ENCODE results near the gene MAPK8IP3. TPM values are rescaled to one million over a fixed set of nuclear protein-coding genes. Genes with fewer than 3 reads are reported as not detected.

The MAPK8IP3 gene
- polyA plus RNA-seq, 3 donors: 1.1 to 185 (median 2.1) TPM

DNA sequence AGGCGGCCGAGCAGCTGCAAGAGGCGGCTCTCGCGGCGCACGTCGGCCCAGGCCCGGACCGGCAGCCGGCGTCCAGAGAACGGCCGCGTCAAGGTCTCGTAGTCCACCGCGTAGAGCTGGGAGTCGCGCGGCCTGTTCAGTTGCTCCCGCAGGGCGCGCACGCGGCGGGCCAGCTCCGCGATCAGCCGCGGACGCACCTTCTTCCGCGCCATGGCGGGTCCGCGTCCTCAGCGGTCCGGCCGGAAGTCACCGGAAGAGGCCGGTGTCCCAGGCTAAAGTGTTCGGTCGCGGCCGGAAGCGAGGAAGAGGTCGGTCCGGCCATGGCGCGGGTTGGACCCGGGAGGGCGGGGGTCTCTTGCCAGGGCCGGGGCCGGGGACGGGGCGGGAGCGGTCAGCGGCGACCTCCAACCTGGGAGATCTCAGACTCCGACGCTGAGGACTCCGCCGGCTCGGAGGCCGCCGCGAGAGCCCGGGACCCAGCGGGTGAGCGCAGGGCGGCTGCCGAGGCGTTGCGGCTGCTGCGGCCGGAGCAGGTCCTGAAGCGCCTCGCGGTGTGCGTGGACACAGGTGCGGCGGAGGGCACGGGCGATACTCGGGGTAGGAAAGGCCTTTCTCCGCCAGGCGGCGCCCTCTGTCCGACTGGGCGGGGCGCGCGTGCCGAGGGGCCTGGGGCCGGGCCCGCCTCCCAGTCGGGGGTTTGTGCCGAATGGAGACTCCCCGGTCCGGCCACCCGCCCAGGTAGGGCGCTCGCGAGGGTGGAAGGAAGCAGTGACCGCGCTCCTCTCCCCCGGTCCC lies 67.1 kb downstream of the MAPK8IP3 start, which contains the start of gene MRPS34:
Gene MRPS34 (minus strand): TSS at position 227 of the 795 bp plus-strand sequence. CDS start 15 bp downstream, at position 212.
- Mint-ChIP-seq H3K27ac (peak within 1 kb of the TSS; percentile 59 to 92 (median 89)), H3K4me3 (peak within 1 kb of the TSS; percentile 90 to 94), H3K36me3 (peaks cover 10 to 39% of the 10 kb centered on the region in 2 donors), H3K9me3 (peaks cover 0 to 2% (median 0%) of the 10 kb centered on the region in 7 donors), H3K4me1 (peaks cover 28% of the 10 kb centered on the region), H3K27me3 (ENCODE audit: low read depth in 3 of 3) (peaks cover 0 to 1% (median 0%) of the 10 kb centered on the region in 3 donors)
- Histone ChIP-seq H3K4me1 (ENCODE audit: control insufficient read depth in 1 of 2, insufficient read depth in 2 of 2, low read length in 2 of 2) (peaks cover 30 to 45% of the 10 kb centered on the region in 2 donors), H3K9me3 (replicated peaks in 1 of 2; ENCODE audit: control insufficient read depth in 1 of 2, insufficient read depth in 1 of 2, low read length in 2 of 2) (no peaks in the 10 kb centered on the region), H3K79me2 (ENCODE audit: insufficient read depth, low read length) (peaks cover 46% of the 10 kb centered on the region), H3K27ac (ENCODE audit: low read depth in 1 of 2, low read length in 2 of 2) (peak within 1 kb of the TSS; percentile 39 to 77), H3K4me2 (replicated peaks; ENCODE audit: extremely low read depth, low read length, poor library complexity, severe bottlenecking) (peak within 1 kb of the TSS; percentile 100), H2AFZ (ENCODE audit: insufficient read depth, low read depth, low read length, poor library complexity, severe bottlenecking) (peak within 1 kb of the TSS; percentile 92), H3K4me3 (replicated peaks in 1 of 3; ENCODE audit: low read depth in 2 of 3, low read length in 3 of 3) (peak within 1 kb of the TSS; percentile 78 to 99 (median 89)), H3K9ac (ENCODE audit: insufficient read depth, low read length, poor library complexity, severe bottlenecking) (peak within 1 kb of the TSS; percentile 84), H3K36me3 (replicated peaks in 1 of 2; ENCODE audit: control insufficient read depth in 1 of 2, insufficient read depth in 2 of 2, low read length in 2 of 2) (peaks cover 42 to 45% of the 10 kb centered on the region in 2 donors), H3K27me3 (ENCODE audit: control insufficient read depth in 2 of 2, insufficient read depth in 2 of 2, low read length in 2 of 2) (no peaks in the 10 kb centered on the region), H4K20me1 (ENCODE audit: insufficient read depth, low read length) (peaks cover 85% of the 10 kb centered on the region)
- DNase-seq: peak; percentile 72 to 77 (median 76)
- under 1% methylated on average over 108 of the region's 108 CpGs for WGBS (ENCODE audit: insufficient coverage)
- TF ChIP-seq, protein P1, sequence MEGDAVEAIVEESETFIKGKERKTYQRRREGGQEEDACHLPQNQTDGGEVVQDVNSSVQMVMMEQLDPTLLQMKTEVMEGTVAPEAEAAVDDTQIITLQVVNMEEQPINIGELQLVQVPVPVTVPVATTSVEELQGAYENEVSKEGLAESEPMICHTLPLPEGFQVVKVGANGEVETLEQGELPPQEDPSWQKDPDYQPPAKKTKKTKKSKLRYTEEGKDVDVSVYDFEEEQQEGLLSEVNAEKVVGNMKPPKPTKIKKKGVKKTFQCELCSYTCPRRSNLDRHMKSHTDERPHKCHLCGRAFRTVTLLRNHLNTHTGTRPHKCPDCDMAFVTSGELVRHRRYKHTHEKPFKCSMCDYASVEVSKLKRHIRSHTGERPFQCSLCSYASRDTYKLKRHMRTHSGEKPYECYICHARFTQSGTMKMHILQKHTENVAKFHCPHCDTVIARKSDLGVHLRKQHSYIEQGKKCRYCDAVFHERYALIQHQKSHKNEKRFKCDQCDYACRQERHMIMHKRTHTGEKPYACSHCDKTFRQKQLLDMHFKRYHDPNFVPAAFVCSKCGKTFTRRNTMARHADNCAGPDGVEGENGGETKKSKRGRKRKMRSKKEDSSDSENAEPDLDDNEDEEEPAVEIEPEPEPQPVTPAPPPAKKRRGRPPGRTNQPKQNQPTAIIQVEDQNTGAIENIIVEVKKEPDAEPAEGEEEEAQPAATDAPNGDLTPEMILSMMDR (IDR thresholded peaks at IDR 0.05): peak; percentile 97
- intact Hi-C loops (cut with micrococcal nuclease): loop anchor here (1.0 to 10.0 kb wide), 5 partner anchors 9 to 351 kb away; partner anchors contain the start of genes CLCN7 (in 1 of the 2), MAPK8IP3 (in 1 of the 2), NUBP2 (in 1 of the 2) and SPSB3 (in 1 of the 2)

DNA sequence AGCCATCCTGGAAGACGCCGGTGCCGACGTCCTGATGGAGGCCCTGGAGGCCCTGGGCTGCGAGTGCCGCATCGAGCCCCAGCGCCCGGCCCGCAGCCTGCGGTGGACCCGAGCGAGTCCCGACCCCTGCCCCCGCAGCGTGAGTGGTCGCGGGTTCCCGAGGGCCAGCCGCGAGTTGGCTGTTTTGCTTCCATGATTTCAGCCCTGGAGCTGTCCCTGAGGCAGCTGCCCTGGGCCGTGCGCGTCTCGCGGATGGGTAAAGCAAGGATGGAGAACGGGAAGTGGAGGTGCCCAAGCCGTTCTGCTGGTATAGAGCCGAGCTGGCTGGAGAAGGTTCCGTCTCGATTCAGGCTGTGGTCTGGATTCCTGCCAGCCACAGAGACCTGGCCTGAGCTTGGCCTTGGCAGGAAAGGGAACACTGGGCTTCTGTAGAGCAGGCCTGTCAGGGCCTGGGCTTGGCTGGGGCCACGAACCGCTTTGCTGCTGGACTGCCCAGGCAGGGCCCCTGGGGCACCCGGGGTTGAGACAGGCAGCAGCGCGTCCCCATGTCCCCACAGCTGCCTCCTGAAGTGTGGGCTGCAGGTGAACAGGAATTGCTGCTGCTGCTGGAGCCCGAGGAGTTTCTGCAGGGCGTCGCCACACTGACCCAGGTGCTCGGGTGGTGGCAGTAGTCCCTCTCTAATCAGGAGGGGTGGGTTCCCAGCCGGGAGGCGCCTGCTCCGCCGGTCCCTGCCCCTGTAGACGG lies 67.9 kb downstream of the MAPK8IP3 start:
- Histone ChIP-seq H3K4me2 (replicated peaks; ENCODE audit: extremely low read depth, low read length, poor library complexity, severe bottlenecking) (peak overlapping the region; percentile 100), H3K4me1 (ENCODE audit: control insufficient read depth in 1 of 2, insufficient read depth in 2 of 2, low read length in 2 of 2) (peaks cover 30 to 45% of the 10 kb centered on the region in 2 donors), H3K27ac (ENCODE audit: low read depth in 1 of 2, low read length in 2 of 2) (peak overlapping the region; percentile 39 to 77), H4K20me1 (ENCODE audit: insufficient read depth, low read length) (peaks cover 85% of the 10 kb centered on the region), H3K79me2 (ENCODE audit: insufficient read depth, low read length) (peaks cover 46% of the 10 kb centered on the region), H3K4me3 (replicated peaks in 1 of 3; ENCODE audit: low read depth in 2 of 3, low read length in 3 of 3) (peak overlapping the region; percentile 78 to 99 (median 89)), H3K27me3 (ENCODE audit: control insufficient read depth in 2 of 2, insufficient read depth in 2 of 2, low read length in 2 of 2) (no peaks in the 10 kb centered on the region), H3K9ac (ENCODE audit: insufficient read depth, low read length, poor library complexity, severe bottlenecking) (peak overlapping the region; percentile 84), H3K9me3 (replicated peaks in 1 of 2; ENCODE audit: control insufficient read depth in 1 of 2, insufficient read depth in 1 of 2, low read length in 2 of 2) (no peaks in the 10 kb centered on the region), H3K36me3 (replicated peaks in 1 of 2; ENCODE audit: control insufficient read depth in 1 of 2, insufficient read depth in 2 of 2, low read length in 2 of 2) (peaks cover 36 to 42% of the 10 kb centered on the region in 2 donors), H2AFZ (ENCODE audit: insufficient read depth, low read depth, low read length, poor library complexity, severe bottlenecking) (peak overlapping the region; percentile 92)
- WGBS (ENCODE audit: insufficient coverage): 12% methylated on average over 44 of the region's 45 CpGs
- Mint-ChIP-seq H3K4me3 (peak overlapping the region; percentile 90 to 94), H3K27ac (peak overlapping the region; percentile 20 to 85 (median 59)), H3K9me3 (peaks cover 0 to 2% (median 0%) of the 10 kb centered on the region in 7 donors), H3K36me3 (peaks cover 5 to 37% of the 10 kb centered on the region in 2 donors), H3K27me3 (ENCODE audit: low read depth in 3 of 3) (peaks cover 0 to 1% (median 0%) of the 10 kb centered on the region in 3 donors), H3K4me1 (peaks cover 28% of the 10 kb centered on the region)
- DNase-seq: peak; percentile 33 to 47 (median 47)
- TF ChIP-seq, protein P1 (IDR thresholded peaks at IDR 0.05): no peak
- intact Hi-C loops (cut with micrococcal nuclease): loop anchor here (1.0 to 10.0 kb wide), 5 partner anchors 8 to 352 kb away; partner anchors contain the start of genes CLCN7 (in 1 of the 2), MAPK8IP3 (in 1 of the 2), NUBP2 (in 1 of the 2) and SPSB3 (in 1 of the 2)
